Measurements from ENCODE around the gene NR1D1.
"Not testable (repeated sequence)": the region's sequence is repeated elsewhere in the genome, so short reads cannot be mapped to it uniquely, and the experiment has no call there.

The NR1D1 gene

DNA sequence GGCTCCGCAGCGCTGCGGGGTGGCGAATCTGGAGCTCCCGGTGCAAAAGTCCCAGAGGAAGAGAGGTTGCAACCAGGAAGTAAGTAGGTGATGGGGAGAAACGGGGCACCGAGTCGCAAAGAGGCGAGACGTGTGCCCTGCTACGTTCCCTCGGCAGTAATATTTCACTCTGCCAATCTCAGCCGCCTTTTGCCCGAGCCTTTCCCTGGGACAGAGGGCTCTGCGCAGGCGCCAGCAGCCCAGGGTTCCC, at the start of gene NR1D1:
Gene NR1D1, minus strand, starts transcription at position 171 of the 250 bp plus-strand sequence. CDS start 495 bp downstream, outside the sequence.
- DNase-seq, result no peak

DNA sequence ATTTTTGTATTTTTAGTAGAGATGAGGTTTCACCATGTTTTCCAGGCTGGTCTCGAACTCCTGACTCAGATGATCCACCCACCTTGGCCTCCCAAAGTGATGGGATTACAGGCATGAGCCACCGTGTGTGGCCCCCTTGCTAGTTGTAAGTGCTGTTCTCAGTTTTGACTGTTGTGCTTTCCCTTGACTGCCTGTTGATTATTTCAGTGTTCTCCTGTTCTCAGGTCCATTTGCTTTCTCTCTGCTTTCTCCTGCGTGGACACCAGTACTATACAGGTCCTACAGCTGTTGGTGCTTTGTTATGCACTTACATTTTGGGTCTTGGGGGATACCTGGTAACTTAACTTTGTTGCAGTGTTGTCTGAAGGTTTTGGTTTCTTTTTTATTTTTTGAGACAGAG, 48.1 kb upstream of the NR1D1 start:
- DNase-seq, result no peak

DNA sequence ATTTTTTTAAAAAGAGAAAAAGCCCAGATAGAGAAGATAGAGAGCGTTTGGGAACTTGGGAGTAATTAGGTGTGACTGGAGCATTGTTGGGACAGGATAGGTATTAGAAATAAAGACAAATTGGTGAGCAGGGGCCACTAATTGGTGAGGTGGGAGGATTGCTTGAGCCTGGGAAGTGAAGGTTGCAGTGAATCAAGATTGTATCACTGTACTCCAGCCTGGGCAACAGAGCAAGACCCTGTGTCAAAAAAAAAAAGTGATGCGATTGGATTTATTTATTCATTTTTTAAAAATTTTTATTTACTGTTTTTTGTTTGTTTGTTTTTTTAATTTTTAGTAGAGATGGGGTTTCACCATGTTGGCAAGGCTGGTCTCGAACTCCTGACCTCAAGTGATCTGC, 45.1 kb upstream of the NR1D1 start:
- no peak for DNase-seq

- DNase-seq, result not testable (repeated sequence)
These were observed 42.8 kb upstream of the NR1D1 start for GRCh38 chr17:40143166-40143565.

- DNase-seq, result no peak
These were observed 39.2 kb upstream of the NR1D1 start for GRCh38 chr17:40139566-40140058.

DNA sequence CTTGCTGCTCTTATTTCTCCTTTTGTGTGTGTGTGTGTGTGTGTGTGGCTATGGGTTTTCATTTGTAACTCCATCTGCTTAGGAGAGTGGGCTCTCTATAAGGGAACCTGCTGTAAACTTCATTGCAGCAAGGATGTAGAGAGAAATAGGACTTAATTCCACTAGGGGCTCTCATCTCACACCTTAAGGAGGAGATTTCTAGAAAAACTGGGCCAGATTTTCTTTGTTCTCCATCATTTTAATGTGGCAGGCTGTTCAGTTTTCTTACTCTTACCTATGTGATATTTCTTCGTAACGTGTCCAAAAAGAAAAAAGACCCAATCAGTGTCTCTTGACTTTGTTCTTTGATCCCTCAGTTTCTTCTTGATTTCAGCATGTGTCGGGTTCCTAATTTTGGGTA, 35.4 kb upstream of the NR1D1 start:
- DNase-seq, result no peak

- no peak for DNase-seq
These were observed 33.8 kb upstream of the NR1D1 start for GRCh38 chr17:40134184-40134583.

DNA sequence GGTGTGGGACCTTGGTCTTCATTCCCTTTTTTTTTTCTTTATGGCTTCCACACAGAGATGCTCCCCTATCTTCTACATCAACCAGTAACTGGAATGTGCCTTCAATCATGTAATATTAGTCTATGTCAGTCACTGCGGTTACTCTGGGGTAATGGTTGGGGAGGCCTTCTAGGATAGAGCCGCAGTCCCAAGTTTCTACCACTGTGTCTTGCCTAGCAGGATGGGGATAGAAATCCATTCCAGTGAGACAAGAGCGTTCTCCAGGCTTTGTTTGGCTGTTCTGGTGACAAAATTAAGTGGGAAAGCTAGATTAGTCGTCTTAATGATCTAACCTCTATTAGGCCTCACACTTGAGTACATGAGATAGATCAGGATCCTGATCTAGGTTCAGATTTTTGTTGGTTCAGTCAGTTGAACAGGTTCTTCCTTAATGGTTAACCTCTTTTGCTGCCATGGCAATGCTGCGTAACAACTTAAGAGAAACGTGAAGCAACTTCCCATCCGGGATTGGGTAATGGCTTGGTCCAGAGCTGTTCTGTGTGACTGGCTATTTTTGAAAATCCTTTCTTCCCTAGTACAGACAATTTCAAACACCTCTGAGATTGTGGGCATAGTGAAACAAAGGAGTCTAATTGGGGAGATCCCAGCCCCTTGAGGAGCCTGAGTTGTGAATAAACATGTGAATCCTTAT, 30.1 kb upstream of the NR1D1 start:
- DNase-seq, result no peak

- DNase-seq, result no peak
These were observed 29.1 kb upstream of the NR1D1 start for GRCh38 chr17:40129498-40129897.

DNA sequence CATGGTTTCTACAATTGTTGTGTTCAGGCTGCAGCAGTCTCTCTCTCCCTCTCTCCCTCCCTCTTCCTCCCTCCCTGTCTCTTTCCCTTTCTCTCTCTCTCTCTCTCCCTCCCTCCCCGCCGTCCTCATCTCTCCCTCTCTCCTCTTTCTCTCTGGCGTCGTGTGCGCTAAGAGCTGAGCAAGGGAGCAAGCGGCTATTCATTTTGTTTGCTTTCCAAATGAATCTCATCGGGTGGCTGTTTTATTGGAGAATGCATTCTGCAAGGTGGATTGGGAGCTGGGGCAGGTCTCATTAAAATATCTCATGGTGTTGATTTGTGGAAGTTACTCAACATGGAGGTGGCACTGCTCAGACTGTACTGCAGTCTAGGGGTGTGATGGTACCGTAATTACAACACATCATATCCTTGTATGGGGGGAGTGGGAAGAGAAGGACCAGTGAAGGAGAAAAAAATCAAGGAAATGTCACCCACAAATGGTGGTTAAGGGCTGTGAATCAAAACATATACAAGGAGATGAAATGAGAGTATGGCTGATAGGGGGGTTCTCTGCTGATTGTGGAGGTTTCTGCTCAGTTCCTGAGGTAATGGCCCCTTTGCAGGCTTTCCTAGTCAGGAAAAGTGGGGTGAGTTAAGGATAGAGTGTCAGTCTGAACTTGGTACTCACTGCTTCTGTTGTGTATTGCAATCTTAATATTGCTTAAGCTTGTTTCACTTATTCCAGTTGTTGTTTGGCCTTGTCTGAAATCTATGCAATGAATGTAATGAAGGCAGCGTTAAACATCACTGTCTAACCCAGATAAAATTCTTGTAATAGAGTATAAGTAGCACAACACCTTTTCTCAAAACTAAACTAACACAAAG, 24.1 kb upstream of the NR1D1 start:
- no peak for DNase-seq

DNA sequence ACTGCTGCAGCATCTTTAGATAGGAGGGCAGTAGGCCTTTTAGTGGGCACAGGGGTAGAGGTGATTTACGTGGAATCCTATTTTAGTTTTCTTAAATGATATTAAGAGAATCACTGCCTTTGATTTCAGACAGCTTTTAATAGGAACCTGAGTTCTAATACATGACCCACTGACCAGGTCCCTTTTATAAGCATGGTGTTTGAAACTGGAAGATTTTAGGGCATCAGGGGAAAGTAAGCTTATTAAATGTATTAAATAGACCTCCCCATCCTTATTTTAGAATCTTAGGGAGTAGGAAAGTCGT, 23.4 kb upstream of the NR1D1 start:
- DNase-seq, result no peak

GRCh38 chr17:40122999-40123810, 22.8 kb upstream of the NR1D1 start:
- peak in 1 of 2 experiments; percentile 46 for DNase-seq

DNA sequence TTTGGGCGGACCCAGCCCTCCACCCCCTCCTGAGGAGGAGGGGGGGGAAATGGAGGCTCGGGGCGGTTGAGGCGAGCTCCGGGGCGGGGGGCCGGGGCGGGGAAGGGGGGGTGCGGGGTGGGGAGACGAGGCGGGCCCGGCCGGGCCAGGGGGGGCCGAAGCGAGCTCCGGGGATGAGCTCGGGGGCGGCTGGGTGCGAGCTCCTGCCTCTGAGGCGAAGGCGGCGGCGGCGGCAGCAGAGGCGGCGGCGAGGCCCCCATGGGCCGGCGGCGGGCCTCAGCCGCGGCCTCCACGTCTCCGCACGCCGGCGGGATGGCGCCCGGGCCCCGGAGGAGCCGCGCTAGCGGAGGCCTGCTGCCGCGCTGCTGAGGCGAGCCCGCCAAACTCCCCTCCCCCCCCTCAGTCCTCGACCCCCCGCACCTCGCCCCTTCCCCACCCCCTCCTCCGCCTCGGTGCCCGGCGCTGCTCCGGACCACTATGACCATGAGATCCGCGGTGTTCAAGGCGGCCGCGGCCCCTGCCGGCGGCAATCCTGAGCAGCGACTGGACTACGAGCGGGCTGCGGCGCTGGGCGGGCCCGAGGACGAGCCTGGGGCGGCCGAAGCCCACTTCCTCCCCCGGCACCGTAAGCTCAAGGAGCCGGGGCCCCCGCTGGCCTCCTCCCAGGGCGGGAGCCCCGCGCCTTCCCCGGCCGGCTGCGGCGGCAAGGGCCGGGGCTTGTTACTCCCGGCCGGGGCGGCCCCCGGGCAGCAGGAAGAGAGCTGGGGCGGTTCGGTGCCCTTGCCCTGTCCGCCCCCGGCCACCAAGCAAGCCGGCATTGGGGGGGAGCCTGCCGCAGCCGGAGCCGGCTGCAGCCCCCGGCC, 22.0 kb upstream of the NR1D1 start:
- DNase-seq, result no peak

DNA sequence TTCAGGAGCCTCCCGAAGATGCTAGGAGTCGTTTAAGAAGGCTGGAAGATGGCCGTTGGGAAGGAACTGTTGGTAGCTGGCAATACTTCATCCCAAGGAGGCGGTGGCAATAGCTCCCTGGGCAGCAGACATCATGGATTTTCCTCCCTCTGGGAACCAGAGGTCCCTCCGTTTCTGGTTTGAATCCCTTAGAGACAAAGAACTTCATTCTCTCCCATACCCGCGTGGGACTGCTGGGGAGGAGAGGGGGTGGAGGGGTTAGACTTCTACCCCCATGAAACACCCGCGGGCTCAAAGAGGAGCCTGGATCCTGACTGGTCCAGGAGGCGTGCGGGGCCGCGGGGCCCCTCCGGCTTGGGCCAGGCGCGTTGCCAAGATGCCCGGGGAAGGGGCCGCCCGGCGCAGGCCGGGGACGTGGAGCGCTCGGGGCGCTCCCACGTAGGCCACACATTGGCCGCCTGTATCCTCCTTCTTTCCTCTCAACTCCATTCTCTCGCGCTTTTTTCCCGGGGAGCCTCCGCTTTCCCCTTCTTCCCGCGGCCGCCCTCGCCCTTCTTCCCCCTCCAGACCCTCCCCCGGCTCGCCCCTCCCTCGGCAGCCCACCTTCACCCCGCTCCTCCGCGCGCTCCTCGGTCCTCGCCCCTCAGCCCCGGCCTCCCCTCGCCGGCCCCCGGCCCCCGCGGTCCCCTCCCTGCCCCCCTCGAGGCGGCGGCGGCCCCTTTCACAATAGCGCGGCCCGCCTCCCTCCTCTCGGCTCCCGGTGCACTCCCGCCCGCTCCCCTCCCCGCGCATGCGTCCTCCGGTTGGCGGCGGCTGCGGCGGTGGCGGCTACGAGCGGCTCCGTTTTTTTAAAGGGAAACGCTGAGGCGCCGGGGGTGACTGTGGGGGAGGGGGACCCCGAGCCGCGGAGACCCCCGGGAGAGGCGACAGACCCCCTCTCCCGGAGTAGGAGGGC, 21.1 kb upstream of the NR1D1 start, which contains the start of gene MSL1:
Gene MSL1, plus strand, starts transcription at position 791 of the 955 bp plus-strand sequence. CDS start 642 bp downstream, outside the sequence.
- DNase-seq, result peak; percentile 75 to 79

DNA sequence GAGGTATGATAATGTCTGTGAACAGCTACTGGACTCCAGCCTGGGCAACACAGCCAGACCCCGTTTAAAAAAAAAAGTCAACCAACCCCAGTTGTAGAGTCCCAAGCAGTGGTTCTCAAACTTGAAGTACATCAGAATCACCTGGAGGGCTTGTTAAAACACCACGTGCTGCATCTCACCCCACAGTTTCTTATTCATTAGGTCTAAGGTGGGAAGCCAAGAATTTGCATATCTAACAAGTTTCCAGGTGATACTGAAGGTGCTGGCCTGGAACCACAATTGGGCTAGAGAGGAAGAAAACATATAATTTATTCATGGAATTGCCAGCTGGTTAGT, 14.7 kb upstream of the NR1D1 start:
- DNase-seq, result no peak

DNA sequence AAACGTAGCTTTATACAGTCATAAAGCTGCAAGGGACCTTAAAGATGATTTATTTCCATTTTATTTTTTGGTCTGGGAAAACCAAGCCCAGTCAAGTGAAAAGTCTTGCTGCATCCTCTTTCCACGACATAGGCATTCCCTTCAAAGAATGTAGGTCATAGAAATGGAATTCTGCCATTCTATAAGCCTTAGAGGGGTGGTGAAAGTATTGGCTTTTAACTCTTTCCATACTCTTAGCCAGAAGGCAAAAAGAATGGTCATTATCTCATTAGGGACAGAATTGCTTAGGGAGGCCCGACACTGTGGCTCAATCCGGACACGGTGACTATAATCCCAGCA, 13.5 kb upstream of the NR1D1 start:
- no peak for DNase-seq

- peak; percentile 91 to 93 for DNase-seq
These were observed 12.9 kb upstream of the NR1D1 start for GRCh38 chr17:40113110-40113906.

GRCh38 chr17:40112718-40113109, 12.3 kb upstream of the NR1D1 start:
- no peak for DNase-seq

DNA sequence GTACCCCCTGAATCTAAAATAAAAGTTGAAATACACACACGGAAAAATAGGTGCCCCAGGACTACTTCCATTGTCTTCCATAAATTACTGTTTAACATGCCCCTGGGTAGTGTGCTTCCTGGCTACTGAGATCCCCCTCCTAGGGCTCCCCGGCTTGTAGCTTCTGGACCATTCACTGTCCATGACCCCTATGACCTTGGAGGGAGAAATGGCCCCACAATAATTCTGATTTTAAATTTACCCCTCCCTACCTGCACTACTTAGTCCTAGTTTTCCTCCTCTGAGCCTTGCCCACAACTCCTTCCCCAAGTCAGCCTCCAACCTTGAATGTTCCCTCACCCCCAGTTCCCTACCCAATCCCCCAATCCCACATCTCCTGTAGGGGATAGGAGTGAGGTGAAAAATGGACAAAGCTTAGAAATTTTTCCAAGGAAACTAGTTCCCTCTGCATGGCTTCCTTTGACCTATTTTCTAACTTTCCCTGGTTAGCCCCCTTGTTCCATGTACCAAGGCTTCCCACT, 11.9 kb upstream of the NR1D1 start:
- no peak for DNase-seq

Measured in activated CD4-positive, alpha-beta T cell treated with anti-CD3 and anti-CD28 coated beads, Interleukin-2, amount 50 U/mL, for 4 hours (primary cell).